ENCODE results near the gene TOGARAM2.

- TF ChIP-seq ZNF384 (IDR thresholded peaks at IDR 0.05) (no peak), ARNT (IDR thresholded peaks at IDR 0.05) (no peak), FOXK2 (IDR thresholded peaks at IDR 0.05) (no peak), ELF4 (IDR thresholded peaks at IDR 0.05) (no peak), L3MBTL2 (conservative IDR thresholded peaks at IDR 0.05) (no peak), BHLHE40 (IDR thresholded peaks at IDR 0.05; ENCODE audit: borderline replicate concordance) (no peak), FOXM1 (IDR thresholded peaks at IDR 0.05; ENCODE audit: borderline replicate concordance) (no peak), TARDBP (IDR thresholded peaks at IDR 0.05) (no peak), NFRKB (IDR thresholded peaks at IDR 0.05) (no peak), SUZ12 (IDR thresholded peaks at IDR 0.05) (no peak), SP1 (IDR thresholded peaks at IDR 0.05) (no peak), LEF1 (IDR thresholded peaks at IDR 0.05; ENCODE audit: borderline replicate concordance) (no peak)
These were observed 82.7 kb downstream of the TOGARAM2 start for GRCh38 chr2:29063646-29064345.

Measured in HEK293T (cell line).